Stimulated activated CD8-positive, alpha-beta memory T cell treated with anti-CD3 and anti-CD28 coated beads, Interleukin-7, amount 100 ng/mL, for 1 hour (primary cell): Measurements from ENCODE around the gene KCTD2.

Experiments used
- DNase-seq, 2 donors: peaks; one replicate each; pipeline ENCODE4 v3.0.0-alpha.2; 2020; ENCODE audit warnings: low read depth in 2 of 2

The KCTD2 gene

GRCh38 chr17:75098861-75099260, 51.8 kb downstream of the KCTD2 start:
- no peak for DNase-seq

GRCh38 chr17:75099881-75100595, 53.0 kb downstream of the KCTD2 start:
- no peak for DNase-seq

- DNase-seq: no peak
Observed at GRCh38 chr17:75102385-75102821, 55.4 kb downstream of the KCTD2 start.

GRCh38 chr17:75103601-75104554, 56.9 kb downstream of the KCTD2 start:
- no peak for DNase-seq

- no peak for DNase-seq
Observed at GRCh38 chr17:75105126-75106080, 58.4 kb downstream of the KCTD2 start.

GRCh38 chr17:75108193-75108592, 61.2 kb downstream of the KCTD2 start:
- DNase-seq: no peak

GRCh38 chr17:75109046-75109406, 62.0 kb downstream of the KCTD2 start:
- DNase-seq: no peak

GRCh38 chr17:75109407-75110233, 62.6 kb downstream of the KCTD2 start, which contains the start of gene ARMC7:
Gene ARMC7, plus strand, starts transcription at chr17:75109969. Its CDS starts 320 bp downstream, at chr17:75110289.
- DNase-seq: peak; percentile 83 to 86

- DNase-seq: no peak
Observed at GRCh38 chr17:75110234-75110937, 63.4 kb downstream of the KCTD2 start.

GRCh38 chr17:75111777-75112335, 64.8 kb downstream of the KCTD2 start:
- no peak for DNase-seq

GRCh38 chr17:75113798-75114551, 67.0 kb downstream of the KCTD2 start:
- DNase-seq: peak; percentile 73 to 83

GRCh38 chr17:75114552-75115314, 67.7 kb downstream of the KCTD2 start:
- DNase-seq: no peak
